ENCODE results near the gene SERTAD2.
A peak's percentile ranks its signal among the peaks of the same experiment; 100 is the strongest.

Gene SERTAD2

GRCh38 chr2:64622443-64623241, 31.1 kb downstream of the SERTAD2 start:
- no peak for DNase-seq
- in situ Hi-C loops (cut with MboI; ENCODE audit: low pct_unique_long_range_greater_than_20kb, low sequenced_read_pairs), result loop anchor here (25.0 kb wide), 1 partner anchor 415 kb away; no protein-coding TSS in a partner anchor

GRCh38 chr2:64620661-64621060, 33.1 kb downstream of the SERTAD2 start:
- no peak for DNase-seq
- in situ Hi-C loops (cut with MboI; ENCODE audit: low pct_unique_long_range_greater_than_20kb, low sequenced_read_pairs), result loop anchor here (25.0 kb wide), 1 partner anchor 417 kb away; no protein-coding TSS in a partner anchor

GRCh38 chr2:64617631-64618151, 36.0 kb downstream of the SERTAD2 start:
- no peak for DNase-seq
- in situ Hi-C loops (cut with MboI; ENCODE audit: low pct_unique_long_range_greater_than_20kb, low sequenced_read_pairs), result loop anchor here (25.0 kb wide), 1 partner anchor 420 kb away; no protein-coding TSS in a partner anchor

DNA sequence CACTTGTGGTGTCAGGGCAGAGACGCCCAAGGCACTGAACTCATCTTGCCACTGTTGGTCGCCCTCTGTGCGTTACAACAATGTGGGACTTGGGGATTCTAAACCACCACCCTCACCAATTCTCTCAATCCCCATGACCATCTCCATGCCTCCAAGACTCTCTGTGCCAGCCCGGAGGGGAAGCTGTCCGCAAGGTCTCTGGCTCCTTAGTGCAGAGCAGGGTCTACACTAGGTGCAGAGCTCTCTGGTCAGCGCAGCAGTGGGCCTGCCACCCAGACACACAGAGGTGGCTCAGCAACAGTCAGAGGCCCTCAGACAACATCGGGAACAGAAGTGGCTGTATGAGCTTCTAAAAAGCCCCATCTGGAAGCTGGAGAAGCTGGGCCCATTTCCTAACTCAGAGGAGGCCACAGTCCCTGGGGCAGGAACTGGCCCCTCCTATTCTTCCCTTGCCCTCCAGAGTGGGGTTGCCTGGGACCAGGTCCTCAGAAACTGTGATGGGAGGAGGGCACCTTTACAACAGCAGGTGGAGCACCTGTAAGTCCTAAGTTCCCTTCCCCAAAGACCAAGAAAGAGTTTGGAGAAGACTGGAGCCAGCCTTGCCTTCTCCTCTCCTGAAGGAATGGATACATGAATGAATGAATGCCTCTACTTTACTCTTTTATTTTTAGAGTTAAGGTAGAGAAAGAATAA, 37.7 kb downstream of the SERTAD2 start:
- DNase-seq, result no peak
- in situ Hi-C loops (cut with MboI; ENCODE audit: low pct_unique_long_range_greater_than_20kb, low sequenced_read_pairs), result loop anchor here (25.0 kb wide), 1 partner anchor 421 kb away; no protein-coding TSS in a partner anchor

GRCh38 chr2:64615192-64615763, 38.4 kb downstream of the SERTAD2 start:
- no peak for DNase-seq
- in situ Hi-C loops (cut with MboI; ENCODE audit: low pct_unique_long_range_greater_than_20kb, low sequenced_read_pairs), result loop anchor here (25.0 kb wide), 1 partner anchor 422 kb away; no protein-coding TSS in a partner anchor

DNA sequence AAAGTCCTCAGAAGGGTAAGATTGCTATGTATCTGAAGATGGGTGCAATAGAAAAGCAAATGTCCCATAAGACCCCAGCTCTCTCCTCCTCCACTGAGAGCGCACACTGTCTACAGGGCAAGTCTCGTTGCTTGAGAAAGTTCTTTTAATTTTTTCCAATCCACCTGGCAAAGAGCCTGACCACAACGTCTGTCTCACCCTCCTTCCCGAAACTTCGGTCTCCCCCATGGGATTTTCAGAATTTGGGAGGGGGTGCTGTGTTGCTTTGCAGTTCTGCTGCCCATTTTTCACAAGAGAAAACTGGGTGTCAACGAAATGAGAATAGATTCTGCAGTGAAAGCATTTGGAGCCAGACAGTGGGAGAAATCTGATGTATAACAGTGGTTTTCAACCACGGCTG, 40.4 kb downstream of the SERTAD2 start:
- in situ Hi-C loops (cut with MboI; ENCODE audit: low pct_unique_long_range_greater_than_20kb, low sequenced_read_pairs), result loop anchor here (25.0 kb wide), 1 partner anchor 424 kb away; no protein-coding TSS in a partner anchor

GRCh38 chr2:64612575-64613195, 41.0 kb downstream of the SERTAD2 start:
- in situ Hi-C loops (cut with MboI; ENCODE audit: low pct_unique_long_range_greater_than_20kb, low sequenced_read_pairs), result loop anchor here (25.0 kb wide), 1 partner anchor 425 kb away; no protein-coding TSS in a partner anchor

More for the DNA sequence above, 40.4 kb downstream of the SERTAD2 start:
- no peak for DNase-seq

DNA sequence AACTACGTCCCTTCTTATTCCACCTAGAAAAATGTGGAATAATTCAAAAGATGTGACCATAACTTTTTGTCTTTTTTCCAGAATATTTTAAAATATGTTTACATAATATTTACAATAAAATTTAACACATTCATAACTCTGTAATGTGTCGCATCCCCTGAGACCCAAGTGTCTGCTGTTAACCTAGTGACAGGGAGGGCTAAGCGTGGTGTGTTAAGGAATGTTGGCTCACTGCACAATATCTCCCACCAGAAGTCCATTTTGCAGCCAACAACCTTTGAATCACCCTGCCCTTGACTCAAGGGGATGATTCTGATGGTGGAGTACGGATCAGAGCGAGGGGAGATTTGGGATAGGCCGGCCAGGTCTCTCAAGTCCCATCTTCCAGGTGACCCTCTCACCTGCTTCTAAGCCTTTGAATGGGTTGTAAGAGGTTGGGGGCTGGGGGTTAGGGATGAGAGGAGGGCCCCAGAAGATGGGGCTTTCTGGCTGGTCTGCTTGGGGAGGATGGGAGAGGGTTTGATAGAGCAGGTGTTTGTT, 43.3 kb downstream of the SERTAD2 start:
- in situ Hi-C loops (cut with MboI; ENCODE audit: low pct_unique_long_range_greater_than_20kb, low sequenced_read_pairs), result loop anchor here (25.0 kb wide), 1 partner anchor 427 kb away; no protein-coding TSS in a partner anchor
- no peak for DNase-seq

More at GRCh38 chr2:64612575-64613195, 41.0 kb downstream of the SERTAD2 start:
- DNase-seq, result no peak

DNA sequence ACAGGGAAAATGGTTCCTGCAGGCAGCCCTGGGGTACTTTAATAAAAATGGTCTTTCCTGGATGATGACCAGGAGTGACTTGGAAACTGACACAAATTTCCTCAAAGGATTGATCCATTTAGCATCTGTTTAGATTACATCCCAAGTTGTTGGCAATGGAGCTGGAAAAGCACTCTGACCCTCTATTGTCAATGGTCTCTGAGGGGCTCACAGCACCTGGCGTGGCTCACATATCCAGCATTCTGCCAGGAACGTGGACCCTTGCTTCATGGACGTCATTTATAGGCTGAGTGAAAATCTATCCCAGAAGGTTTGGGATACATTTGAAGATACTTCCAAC, 43.8 kb downstream of the SERTAD2 start:
- in situ Hi-C loops (cut with MboI; ENCODE audit: low pct_unique_long_range_greater_than_20kb, low sequenced_read_pairs), result loop anchor here (25.0 kb wide), 1 partner anchor 427 kb away; no protein-coding TSS in a partner anchor

GRCh38 chr2:64609227-64609941, 44.3 kb downstream of the SERTAD2 start:
- in situ Hi-C loops (cut with MboI; ENCODE audit: low pct_unique_long_range_greater_than_20kb, low sequenced_read_pairs), result loop anchor here (25.0 kb wide), 1 partner anchor 428 kb away; no protein-coding TSS in a partner anchor
- peak; percentile 53 for DNase-seq

More for the DNA sequence above, 43.8 kb downstream of the SERTAD2 start:
- no peak for DNase-seq

- in situ Hi-C loops (cut with MboI; ENCODE audit: low pct_unique_long_range_greater_than_20kb, low sequenced_read_pairs), result loop anchor here (25.0 kb wide), 1 partner anchor 428 kb away; no protein-coding TSS in a partner anchor
- peak; percentile 50 for DNase-seq
These were observed 44.9 kb downstream of the SERTAD2 start for GRCh38 chr2:64608867-64609226.

DNA sequence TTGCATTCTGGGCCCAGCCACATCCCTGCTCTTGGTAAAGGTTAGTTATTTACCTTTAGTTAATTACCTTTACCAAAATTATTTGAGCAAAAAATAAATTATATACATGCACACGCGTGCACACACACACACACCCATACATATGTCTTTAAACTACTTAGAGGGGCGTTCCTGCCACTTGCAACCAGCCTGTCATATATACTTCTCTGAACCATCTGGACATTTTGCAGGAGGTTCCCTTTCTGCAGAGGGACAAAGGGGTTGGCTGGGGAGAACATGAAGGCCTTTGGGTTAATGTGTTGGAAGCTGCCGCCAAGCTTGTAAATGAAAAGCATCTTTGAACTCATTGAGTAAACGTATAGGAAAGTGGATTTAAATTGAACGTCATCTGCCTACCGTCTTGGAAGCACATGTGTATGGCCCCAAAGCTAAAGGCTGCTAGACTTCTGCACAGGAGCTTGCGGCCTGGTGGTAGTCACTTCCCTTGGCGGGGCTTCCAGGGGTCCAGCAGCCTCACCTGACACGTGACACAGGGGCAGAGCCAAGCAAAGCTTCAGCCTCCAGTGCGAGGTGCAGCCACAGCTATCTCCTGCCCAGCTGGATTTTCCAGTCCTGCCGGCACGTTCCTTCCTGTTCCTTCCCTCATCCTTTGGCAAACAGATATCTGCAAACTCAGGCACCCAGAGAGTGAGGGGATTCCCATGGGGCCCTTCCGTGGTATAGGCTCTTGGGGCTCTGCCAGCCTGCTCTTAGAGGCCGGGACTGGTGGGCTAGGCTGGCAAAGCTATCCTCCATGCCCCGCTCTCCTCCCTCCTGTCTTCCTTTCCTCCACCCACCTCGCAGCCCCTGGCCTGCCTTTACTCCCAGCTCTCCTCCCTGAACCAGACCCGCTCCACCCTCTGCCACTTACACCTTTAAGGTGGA, 46.1 kb downstream of the SERTAD2 start:
- in situ Hi-C loops (cut with MboI; ENCODE audit: low pct_unique_long_range_greater_than_20kb, low sequenced_read_pairs), result loop anchor here (25.0 kb wide), 1 partner anchor 430 kb away; no protein-coding TSS in a partner anchor
- no peak for DNase-seq

DNA sequence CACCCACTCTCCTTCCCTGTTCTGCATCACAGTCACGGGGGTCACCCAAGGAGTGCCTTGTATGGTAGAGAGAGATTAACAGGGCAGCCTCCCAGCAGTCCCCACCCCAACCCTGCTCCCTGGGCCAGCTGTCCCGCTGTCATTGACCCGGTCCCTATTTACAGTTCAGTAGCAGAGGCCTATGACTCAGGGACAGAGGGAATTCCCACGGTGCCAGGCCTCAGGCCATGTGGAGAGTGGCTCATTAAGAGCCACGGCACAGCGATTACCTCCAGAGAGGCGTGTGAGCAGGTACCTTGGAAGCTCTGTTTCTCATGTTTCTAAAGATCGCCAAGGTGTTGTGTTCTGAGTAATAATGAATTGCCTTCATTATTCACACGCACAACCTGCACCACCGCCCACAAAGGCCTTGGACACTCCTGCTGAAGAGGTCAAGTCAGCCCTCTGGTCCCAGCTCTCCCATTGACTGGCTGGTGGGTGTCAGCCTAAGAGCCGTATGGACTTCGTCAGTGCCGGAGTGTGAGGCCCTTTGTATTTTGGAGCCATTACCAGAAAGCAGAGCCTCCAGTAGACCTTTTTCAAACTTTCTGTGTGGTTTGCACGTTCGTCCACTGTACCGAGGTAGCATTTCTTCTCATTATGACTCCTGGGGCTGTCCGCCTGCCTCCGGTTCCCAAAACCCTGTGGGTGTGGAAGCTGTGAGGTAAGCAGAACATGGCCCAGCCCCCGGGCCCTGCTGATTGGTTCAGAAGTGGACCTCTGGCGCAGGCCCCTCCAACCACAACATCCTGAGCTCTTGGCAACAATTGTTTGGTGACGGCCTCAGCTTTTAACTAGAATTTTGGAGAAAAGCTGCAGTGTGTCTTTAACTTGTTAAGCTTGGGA, 47.0 kb downstream of the SERTAD2 start:
- peak; percentile 93 for DNase-seq
- in situ Hi-C loops (cut with MboI; ENCODE audit: low pct_unique_long_range_greater_than_20kb, low sequenced_read_pairs), result loop anchor here (25.0 kb wide), 1 partner anchor 431 kb away; no protein-coding TSS in a partner anchor

- in situ Hi-C loops (cut with MboI; ENCODE audit: low pct_unique_long_range_greater_than_20kb, low sequenced_read_pairs), result loop anchor here (25.0 kb wide), 1 partner anchor 431 kb away; no protein-coding TSS in a partner anchor
These were observed 47.7 kb downstream of the SERTAD2 start for GRCh38 chr2:64605991-64606478.

GRCh38 chr2:64605026-64605471, 48.7 kb downstream of the SERTAD2 start:
- in situ Hi-C loops (cut with MboI; ENCODE audit: low pct_unique_long_range_greater_than_20kb, low sequenced_read_pairs), result loop anchor here (25.0 kb wide), 1 partner anchor 432 kb away; no protein-coding TSS in a partner anchor
- no peak for DNase-seq

More at GRCh38 chr2:64605991-64606478, 47.7 kb downstream of the SERTAD2 start:
- no peak for DNase-seq

Measured in KBM-7 (cell line).